Measurements from ENCODE around the gene FBXW7. TPM values are rescaled to one million over a fixed set of nuclear protein-coding genes. Genes with fewer than 3 reads are reported as not detected.

FBXW7 gene
- polyA plus RNA-seq, 1 of the 3 experiments (the other 2 are of a cell fraction) = 7.7 TPM

DNA sequence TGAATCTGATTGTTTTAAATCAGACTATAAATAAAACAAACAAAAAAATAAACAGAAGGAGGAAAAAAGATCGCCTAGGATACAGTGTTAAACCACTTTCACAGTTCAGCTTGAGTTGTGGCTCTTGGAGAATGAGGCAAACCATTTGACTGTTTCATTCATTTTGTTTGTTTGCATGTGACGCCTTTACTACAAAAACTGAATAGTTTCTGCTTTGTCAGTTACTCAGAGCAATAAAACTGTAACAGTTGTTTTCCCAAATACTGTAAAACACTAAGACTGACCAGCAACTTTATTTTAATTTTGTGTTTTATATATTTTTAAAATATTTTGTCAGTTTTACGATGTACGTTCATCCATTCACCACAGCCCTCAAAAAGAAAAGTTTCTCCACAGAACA lies 214.5 kb downstream of the FBXW7 start:
- H2AFZ ChIP-seq (ENCODE audit: low read depth) = no peak overlapping the region
- H3K9ac ChIP-seq = no peak overlapping the region
- POLR2A ChIA-PET = no interaction called here
- H3K27ac ChIP-seq (ENCODE audit: low read depth in 2 of 2, low read length in 1 of 2) = no peak overlapping the region
- no peaks in the 10 kb centered on the region for H4K20me1 ChIP-seq (ENCODE audit: insufficient read depth)
- TF ChIP-seq RXRA (IDR thresholded peaks at IDR 0.05; ENCODE audit: borderline replicate concordance, low read depth) (no peak), TAF1 (IDR thresholded peaks at IDR 0.05; ENCODE audit: borderline replicate concordance, low read depth, low read length) (no peak), POLR2AphosphoS5 (IDR thresholded peaks at IDR 0.05; ENCODE audit: low read depth, low read length) (no peak)
- no peaks in the 10 kb centered on the region for H3K27me3 ChIP-seq (ENCODE audit: insufficient read depth)
- H3K4me2 ChIP-seq = no peak overlapping the region
- peaks cover 3% of the 10 kb centered on the region for H3F3A ChIP-seq (replicated peaks; ENCODE audit: insufficient read depth)
- peaks cover 50 to 54% of the 10 kb centered on the region in 2 experiments for H3K36me3 ChIP-seq (replicated peaks in 1 of 2; ENCODE audit: control insufficient read depth in 1 of 2, insufficient read depth in 2 of 2, low read length in 1 of 2)
- WGBS (ENCODE audit: low lambda C conversion rate) = 97% methylated on average over 4 of the region's 4 CpGs
- H3K4me1 ChIP-seq (ENCODE audit: control insufficient read depth in 1 of 2, insufficient read depth in 2 of 2, low read depth in 1 of 2, low read length in 1 of 2) = no peaks in the 10 kb centered on the region; a peak in 2 of 4 replicates
- no peak for DNase-seq
- CTCF ChIA-PET = no interaction called here
- H3K79me2 ChIP-seq (ENCODE audit: insufficient read depth) = no peaks in the 10 kb centered on the region
- no peaks in the 10 kb centered on the region for H3K9me2 ChIP-seq
- no peak overlapping the region for H3K4me3 ChIP-seq (ENCODE audit: low read depth in 2 of 2, low read length in 1 of 2)
- H3K9me3 ChIP-seq = no peaks in the 10 kb centered on the region

DNA sequence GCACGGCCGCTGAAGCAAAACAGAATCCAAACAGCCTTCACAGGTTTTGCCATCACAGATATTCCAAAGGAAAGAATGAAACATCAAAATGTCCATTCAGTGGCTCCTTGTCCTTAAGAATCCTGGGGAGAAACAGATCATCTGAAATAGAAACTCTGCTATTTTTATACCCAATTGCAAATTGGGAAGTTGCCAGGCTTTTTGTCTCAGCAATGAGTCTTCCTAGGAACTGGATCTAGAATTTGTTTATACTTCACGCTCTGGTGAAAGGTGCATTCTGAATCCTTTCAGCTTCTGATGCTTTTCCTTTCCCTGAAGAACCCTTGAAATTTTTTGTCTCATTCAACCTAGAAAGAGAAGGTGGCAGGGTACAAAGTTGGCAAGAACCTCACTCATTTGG lies 218.9 kb downstream of the FBXW7 start:
- POLR2A ChIA-PET = no interaction called here
- TF ChIP-seq SMC3 (IDR thresholded peaks at IDR 0.05; ENCODE audit: low read depth, low read length) (no peak), JUND (IDR thresholded peaks at IDR 0.05) (no peak), MEF2A (IDR thresholded peaks at IDR 0.05; ENCODE audit: borderline replicate concordance, low read depth) (no peak), POLR2AphosphoS5 (IDR thresholded peaks at IDR 0.05; ENCODE audit: low read depth, low read length) (no peak), ZBTB33 (IDR thresholded peaks at IDR 0.05; ENCODE audit: borderline replicate concordance, low read depth) (no peak), GATA2 (CRISPR knock-in tag; IDR thresholded peaks at IDR 0.05) (no peak), MAX (IDR thresholded peaks at IDR 0.05; ENCODE audit: low read depth) (no peak)
- TF ChIP-seq, protein P1, sequence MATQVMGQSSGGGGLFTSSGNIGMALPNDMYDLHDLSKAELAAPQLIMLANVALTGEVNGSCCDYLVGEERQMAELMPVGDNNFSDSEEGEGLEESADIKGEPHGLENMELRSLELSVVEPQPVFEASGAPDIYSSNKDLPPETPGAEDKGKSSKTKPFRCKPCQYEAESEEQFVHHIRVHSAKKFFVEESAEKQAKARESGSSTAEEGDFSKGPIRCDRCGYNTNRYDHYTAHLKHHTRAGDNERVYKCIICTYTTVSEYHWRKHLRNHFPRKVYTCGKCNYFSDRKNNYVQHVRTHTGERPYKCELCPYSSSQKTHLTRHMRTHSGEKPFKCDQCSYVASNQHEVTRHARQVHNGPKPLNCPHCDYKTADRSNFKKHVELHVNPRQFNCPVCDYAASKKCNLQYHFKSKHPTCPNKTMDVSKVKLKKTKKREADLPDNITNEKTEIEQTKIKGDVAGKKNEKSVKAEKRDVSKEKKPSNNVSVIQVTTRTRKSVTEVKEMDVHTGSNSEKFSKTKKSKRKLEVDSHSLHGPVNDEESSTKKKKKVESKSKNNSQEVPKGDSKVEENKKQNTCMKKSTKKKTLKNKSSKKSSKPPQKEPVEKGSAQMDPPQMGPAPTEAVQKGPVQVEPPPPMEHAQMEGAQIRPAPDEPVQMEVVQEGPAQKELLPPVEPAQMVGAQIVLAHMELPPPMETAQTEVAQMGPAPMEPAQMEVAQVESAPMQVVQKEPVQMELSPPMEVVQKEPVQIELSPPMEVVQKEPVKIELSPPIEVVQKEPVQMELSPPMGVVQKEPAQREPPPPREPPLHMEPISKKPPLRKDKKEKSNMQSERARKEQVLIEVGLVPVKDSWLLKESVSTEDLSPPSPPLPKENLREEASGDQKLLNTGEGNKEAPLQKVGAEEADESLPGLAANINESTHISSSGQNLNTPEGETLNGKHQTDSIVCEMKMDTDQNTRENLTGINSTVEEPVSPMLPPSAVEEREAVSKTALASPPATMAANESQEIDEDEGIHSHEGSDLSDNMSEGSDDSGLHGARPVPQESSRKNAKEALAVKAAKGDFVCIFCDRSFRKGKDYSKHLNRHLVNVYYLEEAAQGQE (IDR thresholded peaks at IDR 0.05; ENCODE audit: low read depth, low read length) = no peak
- TF ChIP-seq, protein P2, sequence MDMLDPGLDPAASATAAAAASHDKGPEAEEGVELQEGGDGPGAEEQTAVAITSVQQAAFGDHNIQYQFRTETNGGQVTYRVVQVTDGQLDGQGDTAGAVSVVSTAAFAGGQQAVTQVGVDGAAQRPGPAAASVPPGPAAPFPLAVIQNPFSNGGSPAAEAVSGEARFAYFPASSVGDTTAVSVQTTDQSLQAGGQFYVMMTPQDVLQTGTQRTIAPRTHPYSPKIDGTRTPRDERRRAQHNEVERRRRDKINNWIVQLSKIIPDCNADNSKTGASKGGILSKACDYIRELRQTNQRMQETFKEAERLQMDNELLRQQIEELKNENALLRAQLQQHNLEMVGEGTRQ (IDR thresholded peaks at IDR 0.05; ENCODE audit: borderline replicate concordance, low read depth, low read length) = no peak

More for the DNA sequence above, 218.9 kb downstream of the FBXW7 start:
- no peaks in the 10 kb centered on the region for H3K4me1 ChIP-seq (ENCODE audit: control insufficient read depth in 1 of 2, insufficient read depth in 2 of 2, low read depth in 1 of 2, low read length in 1 of 2)
- no peaks in the 10 kb centered on the region for H4K20me1 ChIP-seq (ENCODE audit: insufficient read depth)
- H3F3A ChIP-seq (replicated peaks; ENCODE audit: insufficient read depth) = peaks cover 3% of the 10 kb centered on the region
- no peak overlapping the region for H3K9ac ChIP-seq
- H3K4me3 ChIP-seq (ENCODE audit: low read depth in 2 of 2, low read length in 1 of 2) = no peak overlapping the region
- peaks cover 9 to 15% of the 10 kb centered on the region in 2 experiments for H3K36me3 ChIP-seq (replicated peaks in 1 of 2; ENCODE audit: control insufficient read depth in 1 of 2, insufficient read depth in 2 of 2, low read length in 1 of 2)
- H3K27ac ChIP-seq (ENCODE audit: low read depth in 2 of 2, low read length in 1 of 2) = no peak overlapping the region
- CTCF ChIA-PET = no interaction called here
- no peak overlapping the region for H2AFZ ChIP-seq (ENCODE audit: low read depth)
- H3K9me2 ChIP-seq = no peaks in the 10 kb centered on the region
- WGBS (ENCODE audit: low lambda C conversion rate) = 92% methylated on average over 3 of the region's 3 CpGs
- no peak overlapping the region for H3K4me2 ChIP-seq
- H3K27me3 ChIP-seq (ENCODE audit: insufficient read depth) = no peaks in the 10 kb centered on the region
- H3K79me2 ChIP-seq (ENCODE audit: insufficient read depth) = no peaks in the 10 kb centered on the region
- no peak for DNase-seq
- H3K9me3 ChIP-seq = no peaks in the 10 kb centered on the region
